ENCODE results near the gene LDLRAD2. TPM values are rescaled to one million over a fixed set of nuclear protein-coding genes. Genes with fewer than 3 reads are reported as not detected.

LDLRAD2 gene
- total RNA-seq, 1 donor from 2014 or later: not detected

DNA sequence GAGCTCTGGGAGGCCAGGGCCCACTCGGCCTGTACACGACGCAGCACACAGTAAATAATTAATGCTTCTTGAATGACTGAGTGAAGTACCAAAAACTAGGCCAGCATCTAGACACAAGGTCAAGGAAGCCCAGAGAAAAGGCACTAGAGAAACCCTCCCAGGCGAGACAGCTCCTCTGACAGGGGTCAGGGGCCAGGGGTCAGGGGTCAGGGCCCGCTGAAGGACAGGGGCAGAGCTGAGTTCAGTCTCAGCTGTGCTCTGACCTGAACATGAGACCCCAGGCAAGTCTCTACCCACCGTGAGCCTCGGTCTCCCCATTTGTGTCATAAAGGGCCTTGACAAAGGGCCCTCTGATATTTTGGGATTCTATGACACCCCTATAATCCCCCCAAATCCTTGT, 56.4 kb downstream of the LDLRAD2 start:
- DNase-seq: no peak
- ATAC-seq (ENCODE audit: poor library complexity): no peak
- intact Hi-C loops (cut with DNase I): no loop called here

DNA sequence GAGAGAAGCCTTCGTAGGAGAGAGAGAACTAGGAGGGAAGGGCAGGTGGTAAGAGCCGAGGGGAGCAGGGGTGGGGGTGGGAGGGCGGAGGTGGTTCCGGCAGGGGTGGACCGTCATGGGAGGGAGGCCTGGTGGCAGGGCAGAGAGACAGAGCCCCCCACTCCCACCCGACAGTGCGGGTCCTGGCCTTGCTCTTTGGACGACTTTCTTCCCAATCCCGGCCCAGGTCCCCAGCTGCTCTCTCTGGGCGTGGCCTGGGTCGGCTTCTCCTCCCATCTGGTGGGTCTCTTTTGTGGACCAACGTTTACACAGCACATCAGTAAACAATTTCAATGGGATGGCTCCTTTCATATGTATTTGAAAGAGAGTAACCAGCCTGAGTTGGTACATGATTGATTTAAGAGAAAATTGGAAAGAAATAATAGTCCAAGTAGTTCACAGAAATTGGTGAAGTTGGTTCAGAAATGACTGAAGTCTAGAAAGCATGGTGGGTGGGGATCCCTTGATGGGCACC, 56.9 kb downstream of the LDLRAD2 start:
- DNase-seq (no peak), ATAC-seq (ENCODE audit: poor library complexity) (no peak)
- intact Hi-C loops (cut with DNase I): no loop called here

DNA sequence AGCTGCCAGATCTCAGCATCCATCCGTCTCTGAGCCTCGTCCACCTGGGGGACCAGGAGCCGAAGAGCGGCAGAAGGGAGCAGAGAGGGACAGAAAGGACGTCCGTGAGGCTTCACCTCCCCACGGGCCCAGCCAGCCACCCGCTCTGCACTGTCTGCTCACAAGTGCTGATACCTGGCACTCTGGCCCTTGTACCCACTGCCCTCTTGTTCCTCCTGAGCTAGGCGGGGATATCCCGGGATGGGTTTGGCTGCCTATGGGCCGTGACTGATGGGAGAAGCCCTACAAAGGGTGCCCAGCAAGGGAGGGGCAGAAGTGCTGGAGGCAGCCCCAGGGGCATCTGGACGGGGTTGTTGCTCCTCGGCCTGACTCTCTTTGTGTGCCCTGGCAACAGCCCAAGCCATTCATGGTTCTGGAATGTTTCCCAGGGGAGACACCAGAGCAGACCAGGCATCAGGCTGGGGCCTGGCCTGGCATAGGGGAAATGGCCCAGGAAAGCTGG, 57.6 kb downstream of the LDLRAD2 start:
- intact Hi-C loops (cut with DNase I): no loop called here

DNA sequence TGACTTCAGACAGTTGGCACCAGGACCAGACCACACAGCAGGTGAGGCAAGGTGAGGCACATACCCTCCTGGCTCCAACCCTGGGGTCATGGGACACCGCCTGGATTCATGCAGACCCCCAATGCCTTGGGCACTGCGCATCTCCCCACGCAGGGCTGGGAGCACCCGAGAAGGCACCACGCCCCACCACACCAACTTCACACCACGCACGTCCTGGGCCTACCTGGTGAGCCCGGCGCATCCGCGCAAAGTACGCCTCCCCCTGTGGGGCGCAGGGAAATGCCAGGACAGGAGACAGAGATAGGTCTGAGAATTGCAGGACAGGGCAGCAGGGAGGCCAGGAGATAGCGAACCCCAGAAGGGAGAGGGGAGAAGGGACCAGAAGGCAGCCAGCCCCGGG, 58.5 kb downstream of the LDLRAD2 start:
- ATAC-seq (ENCODE audit: poor library complexity) (no peak), DNase-seq (no peak)
- intact Hi-C loops (cut with DNase I): no loop called here

More for the DNA sequence above, 57.6 kb downstream of the LDLRAD2 start:
- DNase-seq: peak; percentile 84
- peak; percentile 75 for ATAC-seq (ENCODE audit: poor library complexity)

DNA sequence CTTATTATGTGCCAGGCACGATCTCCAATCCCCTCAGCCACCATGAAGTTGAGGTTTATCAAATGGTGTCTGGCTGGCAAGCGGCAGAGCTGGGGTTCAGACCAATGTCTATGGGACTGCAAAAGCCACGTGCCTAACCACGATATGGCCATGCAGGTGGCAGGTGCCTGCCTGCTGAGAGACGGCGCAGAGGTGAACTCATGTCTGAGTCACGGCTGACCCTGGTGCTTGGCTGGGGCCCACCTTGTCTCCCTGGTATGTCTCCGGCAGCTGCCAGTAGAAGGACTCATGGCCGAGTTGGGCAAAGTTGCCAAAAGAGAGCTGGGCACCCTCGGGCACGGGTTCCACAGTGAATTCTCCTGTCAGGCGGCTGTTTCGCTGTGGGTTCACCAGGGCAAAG, 59.9 kb downstream of the LDLRAD2 start:
- intact Hi-C loops (cut with DNase I): no loop called here
- DNase-seq: no peak
- no peak for ATAC-seq (ENCODE audit: poor library complexity)

DNA sequence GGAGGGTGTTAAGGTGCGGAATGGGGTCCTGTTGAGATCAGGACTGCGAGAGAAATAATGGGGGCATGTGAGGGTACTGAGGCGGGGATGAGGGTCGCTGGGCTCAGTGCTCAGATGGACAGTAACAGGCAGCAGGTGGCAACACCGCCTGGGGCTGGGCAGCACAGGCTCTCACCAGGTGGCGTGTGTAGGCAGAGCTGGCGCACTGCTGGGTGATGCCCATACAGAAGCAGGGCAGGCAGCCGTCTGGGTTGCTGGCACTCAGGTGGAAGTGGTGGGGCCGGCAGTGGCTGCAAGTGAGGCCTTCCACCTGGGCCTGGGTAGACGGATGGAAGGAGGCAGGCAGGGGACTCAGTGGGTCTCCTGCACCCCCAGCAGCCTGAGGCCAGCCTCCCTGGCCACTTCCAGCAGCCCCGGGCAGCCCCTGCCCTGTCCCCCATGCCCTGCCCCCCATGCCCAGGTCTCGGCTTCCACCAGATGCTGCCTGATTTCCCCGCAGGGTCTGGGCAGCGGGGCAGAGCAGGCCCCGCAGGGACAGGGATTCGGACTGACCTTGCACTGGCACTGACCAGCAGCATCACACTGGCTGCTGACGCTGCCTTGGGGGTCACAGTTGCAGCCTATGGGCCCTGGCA, 60.5 kb downstream of the LDLRAD2 start:
- intact Hi-C loops (cut with DNase I): no loop called here
- ATAC-seq (ENCODE audit: poor library complexity) (no peak), DNase-seq (no peak)

DNA sequence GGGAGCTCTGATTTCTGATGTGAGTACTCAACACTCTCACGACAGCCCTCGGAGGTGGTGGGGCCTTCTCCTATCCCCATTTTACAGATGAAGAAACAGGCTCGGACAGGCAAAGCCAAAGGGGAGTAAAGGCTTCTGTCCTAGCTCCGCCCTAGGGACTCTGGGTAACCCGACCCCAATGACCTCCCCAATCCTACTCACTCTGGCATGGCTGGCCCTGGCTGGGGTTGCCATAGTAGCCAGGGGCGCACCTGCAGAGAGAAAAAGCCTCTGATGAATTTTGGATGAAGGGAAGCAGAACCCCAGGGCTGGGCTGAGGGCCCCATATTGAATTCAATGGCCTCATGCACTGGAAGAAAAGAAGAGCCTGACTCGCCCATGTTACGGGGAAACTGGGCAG, 61.1 kb downstream of the LDLRAD2 start:
- ATAC-seq (ENCODE audit: poor library complexity) (no peak), DNase-seq (no peak)
- intact Hi-C loops (cut with DNase I): no loop called here

DNA sequence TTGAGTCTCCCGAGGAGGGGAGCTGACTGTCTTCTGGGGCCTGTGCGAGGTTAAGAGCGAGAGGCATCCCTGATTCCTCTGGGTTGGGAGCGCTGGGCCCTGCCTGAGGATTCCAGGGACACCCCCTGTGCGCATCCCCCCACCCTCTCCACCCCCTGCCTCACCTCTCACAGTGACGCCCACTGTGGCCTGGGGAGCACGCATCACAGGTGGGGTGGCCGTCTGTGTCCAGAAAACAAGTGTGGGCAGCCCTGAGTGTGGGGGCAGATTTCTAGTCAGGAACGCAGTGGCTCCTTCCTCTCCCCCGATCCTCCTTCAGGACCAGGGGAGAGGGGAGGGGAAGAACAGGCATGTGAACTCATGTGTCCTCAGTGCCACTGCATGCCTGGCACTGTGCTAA, 61.7 kb downstream of the LDLRAD2 start:
- DNase-seq (no peak), ATAC-seq (ENCODE audit: poor library complexity) (no peak)
- intact Hi-C loops (cut with DNase I): no loop called here

DNA sequence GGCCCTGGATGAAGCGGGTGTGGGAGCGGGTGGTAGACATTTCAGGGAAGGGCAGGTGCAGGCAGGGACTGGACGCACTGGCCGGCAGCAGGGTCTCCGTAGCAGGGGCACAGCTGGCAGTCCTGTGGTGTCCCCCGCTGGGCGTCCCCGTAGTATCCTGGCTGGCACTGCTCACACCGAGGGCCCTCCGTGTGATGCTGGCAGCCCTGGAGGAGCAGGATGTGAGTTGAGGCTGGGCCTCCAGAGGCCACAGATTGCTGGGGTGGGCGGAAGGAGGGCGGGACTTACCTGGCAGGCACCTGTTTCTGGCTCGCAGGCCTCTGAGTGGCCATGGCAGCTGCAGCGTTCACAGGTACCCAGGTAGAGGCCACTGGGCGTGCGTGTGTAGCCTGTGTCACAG, 62.3 kb downstream of the LDLRAD2 start:
- ATAC-seq (ENCODE audit: poor library complexity) (no peak), DNase-seq (no peak)
- intact Hi-C loops (cut with DNase I): no loop called here

Other genes with a start within 250 kb of the LDLRAD2 start
- 3.7 TPM for gene RAP1GAP, start 142.9 kb upstream of the LDLRAD2 start, total RNA-seq
- 41.8 TPM for gene USP48, start 29.1 kb upstream of the LDLRAD2 start, total RNA-seq
- 263 TPM for gene HSPG2, start 125.0 kb downstream of the LDLRAD2 start, total RNA-seq
- not detected for gene CELA3B, start 164.8 kb downstream of the LDLRAD2 start, total RNA-seq
- gene CELA3A, start 189.4 kb downstream of the LDLRAD2 start, total RNA-seq: not detected
- gene CDC42, start 240.4 kb downstream of the LDLRAD2 start, total RNA-seq: 137 TPM

All from Right ventricle myocardium superior (tissue), 1 donor.